ENCODE results near the gene MUC4. TPM values are rescaled to one million over a fixed set of nuclear protein-coding genes. Genes with fewer than 3 reads are reported as not detected.

Gene MUC4
- total and polyA plus RNA-seq, 10 of the 15 experiments (the other 5 are each of a cell fraction or from before 2014, with no cell fraction given) = 0.02 to 0.46 (median 0.27) TPM; not detected in 4

GRCh38 chr3:195762611-195763010 is 49.1 kb downstream of the MUC4 start (continued):
- TF ChIP-seq, protein P1, sequence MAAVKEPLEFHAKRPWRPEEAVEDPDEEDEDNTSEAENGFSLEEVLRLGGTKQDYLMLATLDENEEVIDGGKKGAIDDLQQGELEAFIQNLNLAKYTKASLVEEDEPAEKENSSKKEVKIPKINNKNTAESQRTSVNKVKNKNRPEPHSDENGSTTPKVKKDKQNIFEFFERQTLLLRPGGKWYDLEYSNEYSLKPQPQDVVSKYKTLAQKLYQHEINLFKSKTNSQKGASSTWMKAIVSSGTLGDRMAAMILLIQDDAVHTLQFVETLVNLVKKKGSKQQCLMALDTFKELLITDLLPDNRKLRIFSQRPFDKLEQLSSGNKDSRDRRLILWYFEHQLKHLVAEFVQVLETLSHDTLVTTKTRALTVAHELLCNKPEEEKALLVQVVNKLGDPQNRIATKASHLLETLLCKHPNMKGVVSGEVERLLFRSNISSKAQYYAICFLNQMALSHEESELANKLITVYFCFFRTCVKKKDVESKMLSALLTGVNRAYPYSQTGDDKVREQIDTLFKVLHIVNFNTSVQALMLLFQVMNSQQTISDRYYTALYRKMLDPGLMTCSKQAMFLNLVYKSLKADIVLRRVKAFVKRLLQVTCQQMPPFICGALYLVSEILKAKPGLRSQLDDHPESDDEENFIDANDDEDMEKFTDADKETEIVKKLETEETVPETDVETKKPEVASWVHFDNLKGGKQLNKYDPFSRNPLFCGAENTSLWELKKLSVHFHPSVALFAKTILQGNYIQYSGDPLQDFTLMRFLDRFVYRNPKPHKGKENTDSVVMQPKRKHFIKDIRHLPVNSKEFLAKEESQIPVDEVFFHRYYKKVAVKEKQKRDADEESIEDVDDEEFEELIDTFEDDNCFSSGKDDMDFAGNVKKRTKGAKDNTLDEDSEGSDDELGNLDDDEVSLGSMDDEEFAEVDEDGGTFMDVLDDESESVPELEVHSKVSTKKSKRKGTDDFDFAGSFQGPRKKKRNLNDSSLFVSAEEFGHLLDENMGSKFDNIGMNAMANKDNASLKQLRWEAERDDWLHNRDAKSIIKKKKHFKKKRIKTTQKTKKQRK (IDR thresholded peaks at IDR 0.05; ENCODE audit: low read depth, low read length) = no peak
- no peak for TF ChIP-seq BCLAF1 (IDR thresholded peaks at IDR 0.05)
- TF ChIP-seq WRNIP1 (IDR thresholded peaks at IDR 0.05; ENCODE audit: borderline replicate concordance, low read depth, low read length) = no peak
- TF ChIP-seq, protein P2, sequence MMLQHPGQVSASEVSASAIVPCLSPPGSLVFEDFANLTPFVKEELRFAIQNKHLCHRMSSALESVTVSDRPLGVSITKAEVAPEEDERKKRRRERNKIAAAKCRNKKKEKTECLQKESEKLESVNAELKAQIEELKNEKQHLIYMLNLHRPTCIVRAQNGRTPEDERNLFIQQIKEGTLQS (IDR thresholded peaks at IDR 0.05; ENCODE audit: borderline replicate concordance, extremely low read depth, low read depth, low read length) = no peak
- TF ChIP-seq NRF1 (conservative IDR thresholded peaks at IDR 0.05; ENCODE audit: low read depth, low read length) = no peak
- TF ChIP-seq SIX5 (IDR thresholded peaks at IDR 0.05; ENCODE audit: low read depth, low read length, severe bottlenecking) = no peak
- no peak for TF ChIP-seq PBX3 (IDR thresholded peaks at IDR 0.05; ENCODE audit: insufficient replicate concordance, low read depth, low read length)
- TF ChIP-seq RELA (IDR thresholded peaks at IDR 0.05; ENCODE audit: borderline replicate concordance, partially characterized antibody) = no peak
- no peak for TF ChIP-seq ZZZ3 (IDR thresholded peaks at IDR 0.05; ENCODE audit: control insufficient read depth, insufficient read length, low read depth)
- TF ChIP-seq BCL11A (IDR thresholded peaks at IDR 0.05; ENCODE audit: low read depth, low read length) = no peak
- TF ChIP-seq SP1 (IDR thresholded peaks at IDR 0.05; ENCODE audit: low read depth, low read length) = no peak
- no peak for TF ChIP-seq PKNOX1 (IDR thresholded peaks at IDR 0.05)
- TF ChIP-seq RUNX3 (IDR thresholded peaks at IDR 0.05; ENCODE audit: low read length) = no peak
- TF ChIP-seq NR2C2 (IDR thresholded peaks at IDR 0.05; ENCODE audit: borderline replicate concordance, control insufficient read depth, insufficient read length, low read depth) = no peak
- TF ChIP-seq, protein P3, sequence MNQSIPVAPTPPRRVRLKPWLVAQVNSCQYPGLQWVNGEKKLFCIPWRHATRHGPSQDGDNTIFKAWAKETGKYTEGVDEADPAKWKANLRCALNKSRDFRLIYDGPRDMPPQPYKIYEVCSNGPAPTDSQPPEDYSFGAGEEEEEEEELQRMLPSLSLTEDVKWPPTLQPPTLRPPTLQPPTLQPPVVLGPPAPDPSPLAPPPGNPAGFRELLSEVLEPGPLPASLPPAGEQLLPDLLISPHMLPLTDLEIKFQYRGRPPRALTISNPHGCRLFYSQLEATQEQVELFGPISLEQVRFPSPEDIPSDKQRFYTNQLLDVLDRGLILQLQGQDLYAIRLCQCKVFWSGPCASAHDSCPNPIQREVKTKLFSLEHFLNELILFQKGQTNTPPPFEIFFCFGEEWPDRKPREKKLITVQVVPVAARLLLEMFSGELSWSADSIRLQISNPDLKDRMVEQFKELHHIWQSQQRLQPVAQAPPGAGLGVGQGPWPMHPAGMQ (IDR thresholded peaks at IDR 0.05; ENCODE audit: borderline replicate concordance) = no peak

Data from GM12878 (cell line).